H9 (cell line): Measurements from ENCODE around the gene MITF. TPM values are rescaled to one million over a fixed set of nuclear protein-coding genes. Genes with fewer than 3 reads are reported as not detected.

Source experiments
- DNase-seq: peaks from one replicate; pipeline ENCODE4 v3.0.0-alpha.2; 2017
- H2AFZ ChIP-seq: one replicate; pipeline ENCODE4 v1.6.1; 2013; ENCODE audit warnings: mild to moderate bottlenecking, low read length, control low read depth, moderate library complexity
- H2AK5ac ChIP-seq: 2 replicates; pipeline ENCODE4 v1.6.1; 2013; ENCODE audit warnings: low read length, control low read depth, mixed read lengths; ENCODE audit not compliant: insufficient read length
- H2BK120ac ChIP-seq: one replicate; pipeline ENCODE4 v1.6.1; 2013; ENCODE audit warnings: low read depth, mild to moderate bottlenecking, low read length, control low read depth, inconsistent platforms; ENCODE audit not compliant: poor library complexity, severe bottlenecking
- H2BK12ac ChIP-seq: 2 replicates; pipeline ENCODE4 v1.6.1; 2013; ENCODE audit warnings: low read length, control low read depth, mixed read lengths, low read depth; ENCODE audit not compliant: insufficient read length
- H2BK15ac ChIP-seq: 2 replicates; pipeline ENCODE4 v1.6.1; 2013; ENCODE audit warnings: low read depth, low read length, control low read depth
- H2BK20ac ChIP-seq: one replicate; pipeline ENCODE4 v1.6.1; 2013; ENCODE audit warnings: low read depth, mild to moderate bottlenecking, low read length, control low read depth, inconsistent platforms; ENCODE audit not compliant: poor library complexity, severe bottlenecking
- H2BK5ac ChIP-seq: 2 replicates; pipeline ENCODE4 v1.6.1; 2013; ENCODE audit warnings: low read length, control low read depth, mixed read lengths; ENCODE audit not compliant: insufficient read length
- H3K14ac ChIP-seq: 2 replicates; pipeline ENCODE4 v1.6.1; 2013; ENCODE audit warnings: low read length, control low read depth; ENCODE audit not compliant: insufficient read depth
- H3K18ac ChIP-seq: 2 replicates; pipeline ENCODE4 v1.6.1; 2013; ENCODE audit warnings: low read depth, mild to moderate bottlenecking, mixed read lengths, low read length, control low read depth; ENCODE audit not compliant: insufficient read length
- H3K23ac ChIP-seq: 2 replicates; pipeline ENCODE4 v1.6.1; 2013; ENCODE audit warnings: low read length, control low read depth, mixed read lengths, low read depth; ENCODE audit not compliant: insufficient read length
- H3K23me2 ChIP-seq: 2 replicates; pipeline ENCODE4 v1.6.1; 2013; ENCODE audit warnings: low read depth, mild to moderate bottlenecking, mixed read lengths, low read length, control low read depth; ENCODE audit not compliant: insufficient read length, poor library complexity, severe bottlenecking
- H3K27ac ChIP-seq: 2 replicates; pipeline ENCODE4 v1.5.1; 2013; ENCODE audit warnings: low read length, control low read depth, mixed read lengths, low read depth; ENCODE audit not compliant: insufficient read length
- H3K27me3 ChIP-seq: 2 replicates; pipeline ENCODE4 v1.6.1; 2013; ENCODE audit warnings: low read length, control low read depth, inconsistent platforms; ENCODE audit not compliant: insufficient read depth
- H3K4ac ChIP-seq: 2 replicates; pipeline ENCODE4 v1.6.1; 2013; ENCODE audit warnings: low read depth, mild to moderate bottlenecking, control low read depth, inconsistent platforms, low read length, moderate library complexity
- H3K4me1 ChIP-seq: 2 replicates; pipeline ENCODE4 v1.6.1; 2013; ENCODE audit warnings: low read length, control low read depth, inconsistent platforms; ENCODE audit not compliant: insufficient read depth
- H3K4me2 ChIP-seq: 2 replicates; pipeline ENCODE4 v1.6.1; 2013; ENCODE audit warnings: low read length, control low read depth, mixed read lengths; ENCODE audit not compliant: insufficient read length, insufficient read depth
- H3K56ac ChIP-seq: 2 replicates; pipeline ENCODE4 v1.6.1; 2013; ENCODE audit warnings: low read depth, mild to moderate bottlenecking, mixed read lengths, low read length, control low read depth; ENCODE audit not compliant: insufficient read length
- H3K79me1 ChIP-seq: 2 replicates; pipeline ENCODE4 v1.6.1; 2013; ENCODE audit warnings: low read depth, mild to moderate bottlenecking, moderate library complexity, low read length, control low read depth, inconsistent platforms; ENCODE audit not compliant: insufficient read depth, poor library complexity, severe bottlenecking
- H3K79me2 ChIP-seq: 2 replicates; pipeline ENCODE4 v1.6.1; 2013; ENCODE audit warnings: low read length, control low read depth, inconsistent platforms; ENCODE audit not compliant: insufficient read depth
- H3K9ac ChIP-seq: 2 replicates; pipeline ENCODE4 v1.6.1; 2013; ENCODE audit warnings: low read length, control low read depth, mixed read lengths; ENCODE audit not compliant: insufficient read length; ENCODE audit errors: extremely low read depth
- H3K9me3 ChIP-seq: one replicate; pipeline ENCODE4 v1.6.1; 2013; ENCODE audit warnings: low read depth, low read length, inconsistent platforms; ENCODE audit not compliant: control insufficient read depth
- H3T11ph ChIP-seq: one replicate; pipeline ENCODE4 v1.6.1; 2013; ENCODE audit warnings: mild to moderate bottlenecking, low read length, control low read depth, inconsistent platforms
- H4K20me1 ChIP-seq: one replicate; pipeline ENCODE4 v1.6.1; 2013; ENCODE audit not compliant: control insufficient read depth, insufficient read length, insufficient read depth
- H4K5ac ChIP-seq: 2 replicates; pipeline ENCODE4 v1.6.1; 2013; ENCODE audit warnings: low read depth, mild to moderate bottlenecking, mixed read lengths, low read length, control low read depth; ENCODE audit not compliant: insufficient read length
- H4K8ac ChIP-seq: replicated peaks from 2 replicates; pipeline ENCODE4 v1.6.1; 2013; ENCODE audit warnings: low read length, control low read depth, mixed read lengths, low read depth; ENCODE audit not compliant: insufficient read length
- H4K91ac ChIP-seq: 2 replicates; pipeline ENCODE4 v1.6.1; 2013; ENCODE audit warnings: low read depth, mild to moderate bottlenecking, moderate library complexity, mixed read lengths, low read length, control low read depth; ENCODE audit not compliant: insufficient read length
- H3K27ac Mint-ChIP-seq, 3 experiments: 2 replicates in 2 of 3; 3 replicates in 1 of 3; pipeline ENCODE4 v1.8.0; 2020 to 2021; ENCODE audit warnings: mixed read lengths in 3 of 3, mild to moderate bottlenecking in 1 of 3, moderate library complexity in 1 of 3
- H3K27me3 Mint-ChIP-seq: 2 replicates; pipeline ENCODE4 v1.8.0; 2021; ENCODE audit warnings: low read depth, mild to moderate bottlenecking, moderate library complexity, mixed read lengths
- H3K36me3 Mint-ChIP-seq, 3 experiments: 2 replicates in 2 of 3; 3 replicates in 1 of 3; pipeline ENCODE4 v1.8.0; 2020 to 2021; ENCODE audit warnings: low read depth in 3 of 3, mixed read lengths in 3 of 3; ENCODE audit not compliant: insufficient read depth in 1 of 3
- H3K4me1 Mint-ChIP-seq, 2 experiments: 2 replicates each; pipeline ENCODE4 v1.8.0; 2020; ENCODE audit warnings: mixed read lengths in 2 of 2
- H3K4me3 Mint-ChIP-seq, 2 experiments: 2 replicates in 1 of 2; 3 replicates in 1 of 2; pipeline ENCODE4 v1.8.0; 2020 to 2021; ENCODE audit warnings: mild to moderate bottlenecking in 2 of 2, mixed read lengths in 2 of 2, moderate library complexity in 1 of 2
- H3K9me3 Mint-ChIP-seq, 2 experiments: 2 replicates in 1 of 2; 3 replicates in 1 of 2; pipeline ENCODE4 v1.8.0; 2020; ENCODE audit warnings: mild to moderate bottlenecking in 2 of 2, mixed read lengths in 2 of 2, moderate library complexity in 1 of 2
- CTCF ChIP-seq: fragments of 200-600 bp; sonication (generic); conservative IDR thresholded peaks from 3 replicates; pipeline ENCODE4 v1.8.0; 2021; ENCODE audit warnings: antibody characterized with exemption, mild to moderate bottlenecking
- WGBS: extraction: QIAGEN DNeasy Blood & Tissue Kit; methylation state at CpG from one replicate; pipeline ENCODE4 v1.1.7; 2013; ENCODE audit warnings: missing lambda C conversion rate, low lambda C conversion rate, mixed read lengths; ENCODE audit not compliant: insufficient read length; ENCODE audit errors: extremely low coverage; 5-methylcytosine and 5-hydroxymethylcytosine counted together
- total RNA-seq: library from RNA; stranded (reverse); gene quantifications from 2 replicates; pipeline ENCODE4 v1.2.1, GENCODE V29; 2021

The MITF gene
- total RNA-seq, 1 experiment from 2014 or later = 0.81 TPM

GRCh38 chr3:69983546-69984265, 244.4 kb downstream of the MITF start:
- WGBS = no CpG with 5 or more reads among the region's 5 CpGs
- Histone ChIP-seq H3K4ac (no peak overlapping the region), H4K20me1 (no peaks in the 10 kb centered on the region), H4K91ac (no peak overlapping the region), H3K56ac (no peak overlapping the region), H3K27me3 (no peaks in the 10 kb centered on the region; the same call in 1 of the 2 replicates), H3K9ac (no peak overlapping the region), H3K4me1 (no peaks in the 10 kb centered on the region; the same call in 1 of the 2 replicates), H4K5ac (no peak overlapping the region), H2BK120ac (no peak overlapping the region), H2AFZ (no peak overlapping the region), H3K23me2 (no peaks in the 10 kb centered on the region), H3K4me2 (no peak overlapping the region), H3K79me1 (no peaks in the 10 kb centered on the region), H3T11ph (no peak overlapping the region), H2BK5ac (no peak overlapping the region), H3K18ac (no peak overlapping the region), H2BK15ac (no peak overlapping the region), H3K23ac (no peak overlapping the region), H2BK12ac (no peak overlapping the region), H4K8ac (no peak overlapping the region), H2AK5ac (no peak overlapping the region), H2BK20ac (no peak overlapping the region), H3K14ac (no peak overlapping the region), H3K79me2 (no peaks in the 10 kb centered on the region), H3K9me3 (no peaks in the 10 kb centered on the region), H3K27ac (no peak overlapping the region)
- Mint-ChIP-seq H3K4me3 (no peak overlapping the region), H3K36me3 (no peaks in the 10 kb centered on the region; a peak in 1 of 7 replicates), H3K27me3 (peaks cover 31% of the 10 kb centered on the region), H3K9me3 (peaks cover 0 to 7% of the 10 kb centered on the region in 2 experiments; a peak in 3 of 5 replicates), H3K27ac (no peak overlapping the region), H3K4me1 (peaks cover 10 to 15% of the 10 kb centered on the region in 2 experiments)
- no peak for DNase-seq
- TF ChIP-seq CTCF = no peak
